NCI-H2196 (cell line): ENCODE measurements around the gene PCBD1.
"Not testable (repeated sequence)": the region's sequence is repeated elsewhere in the genome, so short reads cannot be mapped to it uniquely, and the experiment has no call there.

Source experiments
- DNase-seq: peaks from one replicate; lab custom pipeline; 2025; ENCODE audit not compliant: unreplicated experiment; lab: John Stamatoyannopoulos, UW

The PCBD1 gene

DNA sequence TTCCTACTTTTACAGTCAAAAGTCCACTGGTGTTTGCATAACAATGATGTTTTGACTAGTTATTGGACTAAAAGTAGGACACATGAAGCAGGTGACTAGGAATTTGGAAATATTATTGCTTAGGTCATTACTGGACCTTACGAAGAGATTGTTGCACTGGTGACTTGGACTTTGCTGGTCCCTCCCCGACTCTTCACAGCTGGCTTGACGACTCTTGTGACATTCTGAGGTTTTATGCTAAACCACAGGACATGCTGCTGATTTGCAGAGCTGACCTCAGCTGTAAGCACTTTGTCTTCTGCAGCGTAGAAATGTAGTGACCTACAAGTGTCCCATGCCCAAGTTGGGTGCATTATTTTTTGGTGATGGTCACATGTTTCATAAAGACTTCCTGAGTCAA is 21.9 kb downstream of the PCBD1 start:
- DNase-seq, result no peak

- no peak for DNase-seq
Measured at GRCh38 chr10:70864935-70865334, 23.4 kb downstream of the PCBD1 start.

GRCh38 chr10:70863470-70864160 is 24.8 kb downstream of the PCBD1 start:
- DNase-seq, result no peak

- DNase-seq, result not testable (repeated sequence)
Measured at GRCh38 chr10:70861495-70862197, 26.7 kb downstream of the PCBD1 start.

DNA sequence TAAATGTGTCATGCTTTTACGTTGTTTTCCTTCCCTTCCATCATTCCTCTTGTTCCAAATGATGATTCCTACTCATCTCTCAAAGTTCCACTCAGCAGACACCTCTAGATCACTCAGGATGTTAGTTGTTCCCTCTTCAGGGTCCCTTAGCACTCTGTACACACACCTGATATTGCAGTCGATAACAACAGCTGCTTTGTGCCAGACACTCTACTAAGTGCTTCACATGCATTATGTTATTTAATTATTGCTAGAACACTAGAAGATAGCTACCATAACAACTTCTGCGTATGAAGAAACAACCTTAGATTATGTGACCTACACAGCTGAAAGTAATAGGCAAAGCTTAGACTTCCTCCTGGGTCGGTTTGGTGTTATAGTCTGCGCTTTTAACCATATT is 29.6 kb downstream of the PCBD1 start:
- no peak for DNase-seq

DNA sequence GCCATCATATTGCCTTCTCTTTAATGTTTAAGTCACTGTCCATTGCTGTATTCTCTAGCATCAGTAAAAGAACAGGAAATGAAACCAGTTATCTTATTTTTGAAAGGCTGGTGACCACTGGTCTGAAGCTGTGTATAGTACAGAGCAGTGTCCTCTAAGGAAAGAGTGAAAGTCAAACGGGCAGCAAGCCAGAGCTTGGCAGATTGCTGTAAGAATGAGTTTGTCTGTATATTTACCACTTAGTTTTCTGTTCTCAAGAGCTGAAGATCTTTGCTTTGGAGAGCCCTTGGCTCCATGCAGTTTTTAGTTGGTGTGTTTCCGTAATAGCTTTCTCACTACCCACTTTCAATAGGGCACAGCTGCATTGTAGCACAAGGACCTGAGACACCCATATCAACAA is 31.9 kb downstream of the PCBD1 start:
- DNase-seq, result no peak

DNA sequence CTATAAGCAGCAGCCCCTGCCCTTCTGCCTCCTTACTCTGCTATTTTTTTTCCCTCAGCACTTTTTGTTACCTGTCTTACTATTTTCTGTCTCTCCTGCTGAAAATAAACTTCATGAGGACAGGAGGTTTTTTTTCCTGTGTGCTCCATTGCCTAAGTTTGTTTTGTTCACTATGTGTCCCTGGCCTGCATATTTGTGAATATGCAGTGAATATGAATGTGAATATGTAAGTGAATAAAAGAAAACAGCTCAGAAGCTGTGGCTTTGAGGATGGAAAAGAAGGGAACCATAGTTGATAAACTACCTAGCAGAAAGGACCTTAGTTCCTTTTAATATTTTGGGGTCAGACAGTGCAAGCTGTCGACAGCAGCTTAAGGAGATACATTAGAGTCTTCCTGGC is 34.9 kb downstream of the PCBD1 start:
- no peak for DNase-seq

DNA sequence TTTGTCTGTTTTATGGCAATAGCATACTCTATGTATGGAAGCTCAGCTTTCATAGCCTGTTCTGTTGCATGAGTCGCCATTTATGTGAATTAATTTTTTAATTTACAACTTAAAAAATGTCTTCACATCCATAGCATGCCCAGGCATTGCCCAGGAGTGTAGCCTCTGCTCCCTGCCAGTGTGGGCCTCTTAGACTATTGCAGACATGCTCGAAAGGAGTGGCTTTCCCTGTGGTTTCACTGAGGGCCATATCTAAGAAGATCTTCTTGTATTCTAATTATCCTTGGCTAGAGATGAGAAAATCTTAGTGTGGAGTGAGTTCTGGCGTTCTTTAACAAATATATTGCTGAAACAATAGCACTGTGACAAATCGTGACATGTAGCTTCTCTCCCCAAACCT is 35.3 kb downstream of the PCBD1 start:
- DNase-seq, result no peak

GRCh38 chr10:70851597-70852475 is 36.5 kb downstream of the PCBD1 start:
- DNase-seq, result peak; percentile 15

GRCh38 chr10:70850097-70850496 is 38.3 kb downstream of the PCBD1 start:
- DNase-seq, result no peak

DNA sequence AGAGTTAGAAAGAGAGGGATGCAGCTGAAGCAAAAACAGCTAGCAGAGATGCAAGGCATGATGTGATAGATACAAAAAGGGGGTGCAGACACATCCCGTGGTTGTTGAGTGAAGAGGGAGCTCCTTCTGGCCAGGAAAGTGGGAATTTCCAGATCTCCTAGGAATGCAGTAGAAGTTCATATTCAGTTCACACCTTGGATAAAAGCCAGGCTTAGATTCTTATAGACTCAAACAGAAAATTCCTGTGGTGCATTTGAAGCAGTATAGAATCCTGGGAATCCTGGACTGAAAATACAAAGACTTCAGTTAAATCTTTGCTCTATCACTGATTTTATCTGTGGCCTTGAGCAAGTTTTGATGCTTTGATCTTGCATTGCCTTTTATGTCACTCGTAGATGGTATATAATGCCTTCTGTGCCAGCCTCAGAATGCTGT is 38.8 kb downstream of the PCBD1 start:
- no peak for DNase-seq

- DNase-seq, result no peak
Measured at GRCh38 chr10:70847659-70848360, 40.6 kb downstream of the PCBD1 start.

DNA sequence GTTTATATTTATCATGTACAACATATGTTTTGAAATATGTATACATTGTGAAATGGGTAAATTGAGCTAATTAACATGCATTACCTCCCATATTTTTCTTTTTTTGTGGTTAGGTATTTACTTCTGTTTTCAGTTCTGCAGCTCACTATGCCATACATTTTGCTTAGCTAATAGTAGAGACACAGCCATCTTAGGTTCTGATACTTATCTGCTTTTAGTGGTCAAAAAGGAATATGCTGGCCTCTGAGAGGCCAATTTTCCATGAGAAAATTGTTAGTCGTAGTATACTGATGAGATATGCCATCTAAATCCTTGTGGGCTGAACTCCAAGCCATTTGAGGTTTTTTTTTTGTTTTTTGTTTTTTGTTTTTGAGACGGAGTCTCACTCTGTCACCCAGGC is 41.6 kb downstream of the PCBD1 start:
- no peak for DNase-seq

DNA sequence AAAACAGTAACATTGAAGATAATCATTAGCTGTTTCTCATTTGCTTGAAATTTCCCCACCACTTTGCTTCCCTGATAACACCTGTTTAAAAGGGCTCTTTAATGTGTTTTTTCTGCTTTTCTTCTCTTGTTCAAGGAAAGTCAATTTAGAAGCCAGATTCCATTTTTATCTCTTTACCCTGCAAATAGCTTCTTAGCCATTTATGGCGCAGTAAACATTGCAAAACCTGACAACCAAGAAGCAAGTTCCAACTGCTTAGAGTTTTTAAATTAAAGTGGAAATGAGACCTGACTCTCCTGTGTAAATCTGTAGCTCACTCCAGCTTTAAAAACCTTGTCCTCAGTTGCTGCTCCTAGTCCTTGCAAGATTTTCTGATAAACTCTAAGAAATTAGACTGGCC is 42.5 kb downstream of the PCBD1 start:
- DNase-seq, result no peak

GRCh38 chr10:70845256-70845655 is 43.1 kb downstream of the PCBD1 start:
- no peak for DNase-seq

DNA sequence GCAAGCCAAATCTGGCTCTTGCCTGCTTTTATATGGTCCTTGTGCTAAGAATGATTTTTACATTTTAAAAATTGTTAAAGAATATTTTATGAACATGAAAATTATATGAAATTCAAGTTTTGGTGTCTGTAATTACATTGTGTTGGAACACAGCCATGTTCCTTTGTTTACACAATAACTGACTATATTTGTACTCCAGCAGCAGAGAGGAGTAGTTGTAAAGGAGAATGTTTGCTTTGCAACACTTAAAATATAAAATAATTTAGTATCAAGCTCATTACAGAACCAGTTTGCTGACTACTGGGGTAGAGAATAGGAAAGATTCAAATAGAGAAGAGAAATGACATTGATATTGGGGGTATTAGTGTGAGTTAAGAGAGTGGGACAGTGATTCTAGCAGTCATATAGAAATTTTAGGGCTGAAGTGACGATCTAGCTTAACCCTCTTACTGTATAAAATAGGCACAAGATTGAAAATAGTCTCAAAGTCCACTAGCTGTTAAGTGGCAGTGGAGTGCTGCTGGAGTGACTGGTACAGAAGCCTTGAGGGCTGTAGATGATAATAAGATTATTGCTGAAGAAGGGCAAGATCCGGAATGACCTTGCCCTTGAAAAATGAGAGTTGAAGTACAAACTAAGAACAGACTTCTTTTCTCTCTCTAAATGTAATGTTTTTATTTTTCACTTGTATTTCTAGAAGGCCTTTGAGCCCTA is 44.4 kb downstream of the PCBD1 start:
- peak; percentile 10 for DNase-seq

- DNase-seq, result no peak
Measured at GRCh38 chr10:70843333-70843732, 45.0 kb downstream of the PCBD1 start.

DNA sequence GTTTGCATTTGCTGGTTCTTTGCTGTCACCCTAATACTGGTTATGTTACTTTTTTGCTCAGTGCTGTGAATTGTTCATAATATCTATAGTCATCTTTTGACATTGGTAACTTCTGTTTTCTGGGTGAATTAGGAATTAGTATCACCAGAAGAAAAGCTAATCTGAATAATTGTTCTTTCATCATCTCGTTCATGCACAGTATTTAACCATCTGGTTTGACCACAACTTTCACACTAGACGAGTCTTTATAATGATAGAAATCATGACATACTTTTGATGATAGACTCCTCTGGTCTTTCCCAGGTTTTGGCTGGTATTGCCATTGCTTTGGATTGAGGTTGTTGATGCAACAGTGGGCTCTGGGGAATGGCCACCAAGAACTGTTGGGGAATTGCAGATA is 47.5 kb downstream of the PCBD1 start:
- DNase-seq, result no peak

DNA sequence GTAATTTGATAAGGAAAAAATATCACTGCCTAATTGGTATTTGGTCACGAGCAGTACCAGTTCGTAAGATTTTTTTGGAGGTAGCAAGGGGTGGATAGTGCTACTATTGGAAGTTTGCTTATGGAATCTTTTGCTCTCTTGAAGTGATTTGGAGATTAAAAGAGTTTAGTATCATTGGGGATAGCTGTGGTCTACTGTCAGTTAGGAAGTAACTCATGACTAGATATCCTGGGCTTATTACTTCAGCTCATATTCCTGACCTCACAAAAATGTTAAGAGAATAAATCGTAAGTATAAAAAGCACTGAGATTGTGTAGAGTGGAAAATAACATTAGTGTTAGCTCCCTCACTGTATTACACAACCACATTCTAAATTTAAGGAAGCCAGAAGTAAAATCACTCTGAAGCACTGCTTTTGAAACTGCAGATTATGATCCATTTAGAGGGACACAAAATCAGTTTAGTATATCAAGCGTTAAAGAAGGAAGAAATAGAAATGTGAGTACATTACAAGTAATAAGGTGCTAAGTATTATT is 50.0 kb downstream of the PCBD1 start:
- no peak for DNase-seq

GRCh38 chr10:70837660-70838059 is 50.7 kb downstream of the PCBD1 start:
- DNase-seq, result no peak
